Panc1 (cell line): ENCODE data around the gene UNC13B. TPM values are rescaled to one million over a fixed set of nuclear protein-coding genes. Genes with fewer than 3 reads are reported as not detected.

Source experiments
- ATAC-seq: fragments of 200-7000 bp; cut with Tn5 transposase; 2 replicates; pipeline ENCODE4 v1.9.1; 2020; ENCODE audit warnings: mild to moderate bottlenecking, moderate library complexity
- BruUV-seq: library from RNA; stranded (reverse); fragments of 400-500 nt; replicated peaks from 2 replicates; lab custom pipeline; 2021; lab: Mats Ljungman, UMichigan
- CTCF ChIA-PET: fragments of 300-600 bp; sonication (Branson Sonifier 250); formaldehyde crosslinking; loops from one replicate; lab custom pipeline; 2022; ENCODE audit warnings: antibody characterized with exemption; lab: Charles Lee
- POLR2A ChIA-PET: fragments of 300-600 bp; sonication (Branson Sonifier 250); formaldehyde crosslinking; loops from one replicate; lab custom pipeline; 2022; ENCODE audit warnings: antibody characterized with exemption; lab: Charles Lee
- DNase-seq: peaks from one replicate; pipeline ENCODE4 v3.0.0-alpha.2; 2010; ENCODE audit warnings: low read depth, low spot score
- H3K27ac ChIP-seq: 2 replicates; pipeline ENCODE4 v1.5.1; 2011; ENCODE audit warnings: mild to moderate bottlenecking, low read length, inconsistent platforms
- H3K27me3 ChIP-seq: fragments of 200-500 bp; sonication (Bioruptor generic); 2 replicates; pipeline ENCODE4 v1.6.0; 2014; ENCODE audit warnings: low read length, inconsistent platforms; ENCODE audit not compliant: control insufficient read depth, insufficient read depth
- H3K36me3 ChIP-seq: fragments of 200-500 bp; sonication (Bioruptor generic); 2 replicates; pipeline ENCODE4 v1.5.1; 2014; ENCODE audit warnings: inconsistent platforms, mild to moderate bottlenecking, low read length, moderate library complexity; ENCODE audit not compliant: control insufficient read depth, insufficient read depth
- H3K4me1 ChIP-seq: 2 replicates; pipeline ENCODE4 v1.5.1; 2011; ENCODE audit warnings: inconsistent platforms, mild to moderate bottlenecking, low read length, moderate library complexity; ENCODE audit not compliant: control insufficient read depth, insufficient read depth
- H3K4me3 ChIP-seq, 2 experiments: 2 replicates each; pipeline ENCODE4 v1.5.1; 2011 to 2012; ENCODE audit warnings: low read depth in 2 of 2, low read length in 2 of 2, mild to moderate bottlenecking in 2 of 2, inconsistent platforms in 1 of 2, moderate library complexity in 1 of 2
- H3K9me3 ChIP-seq: fragments of 200-500 bp; sonication (Bioruptor generic); 2 replicates; pipeline ENCODE4 v1.5.1; 2014; ENCODE audit warnings: low read depth, mild to moderate bottlenecking, inconsistent platforms, low read length, moderate library complexity; ENCODE audit not compliant: control insufficient read depth, insufficient read depth
- POLR2AphosphoS5 ChIP-seq: IDR thresholded peaks from 2 replicates; pipeline ENCODE4 v1.6.1; 2012; ENCODE audit warnings: mild to moderate bottlenecking, low read depth, low read length, moderate library complexity
- SIN3A ChIP-seq: IDR thresholded peaks from 2 replicates; pipeline ENCODE4 v1.6.1; 2012; ENCODE audit warnings: low read depth, mild to moderate bottlenecking, low read length, moderate library complexity, borderline replicate concordance; ENCODE audit not compliant: insufficient read depth
- TCF7L2 ChIP-seq: IDR thresholded peaks from 2 replicates; pipeline ENCODE4 v1.6.1; 2011; ENCODE audit warnings: mild to moderate bottlenecking, low read depth, low read length, inconsistent platforms
- in situ Hi-C: cut with HindIII; loops from 2 replicates; pipeline ENCODE4 v1.10.0; 2016; ENCODE audit warnings: low sequenced_read_pairs, low pct_unique_long_range_greater_than_20kb
- intact Hi-C: fragments of 100-400 bp; cut with micrococcal nuclease; formaldehyde crosslinking; loops from one replicate; pipeline ENCODE4 v1.10.0; 2022; ENCODE audit not compliant: unreplicated experiment
- total RNA-seq: library from RNA; stranded (reverse); gene quantifications from one replicate; pipeline ENCODE4 v1.2.1, GENCODE V29; 2021; ENCODE audit not compliant: unreplicated experiment
- TF ChIP-seq, protein P1 (sequence below): fragments of 450-650 bp; IDR thresholded peaks from 2 replicates; pipeline ENCODE4 v1.5.1; 2017; ENCODE audit warnings: mild to moderate bottlenecking
- TF ChIP-seq, protein P2 (sequence below), 2 experiments: IDR thresholded peaks; 2 replicates each; pipeline ENCODE4 v1.6.1; 2011 to 2012; ENCODE audit warnings: low read depth in 2 of 2, control low read depth in 1 of 2, low read length in 1 of 2, mild to moderate bottlenecking in 1 of 2, moderate library complexity in 1 of 2; ENCODE audit not compliant: insufficient read depth in 1 of 2

Gene UNC13B
- total RNA-seq, 1 experiment from 2014 or later = 35.2 TPM

DNA sequence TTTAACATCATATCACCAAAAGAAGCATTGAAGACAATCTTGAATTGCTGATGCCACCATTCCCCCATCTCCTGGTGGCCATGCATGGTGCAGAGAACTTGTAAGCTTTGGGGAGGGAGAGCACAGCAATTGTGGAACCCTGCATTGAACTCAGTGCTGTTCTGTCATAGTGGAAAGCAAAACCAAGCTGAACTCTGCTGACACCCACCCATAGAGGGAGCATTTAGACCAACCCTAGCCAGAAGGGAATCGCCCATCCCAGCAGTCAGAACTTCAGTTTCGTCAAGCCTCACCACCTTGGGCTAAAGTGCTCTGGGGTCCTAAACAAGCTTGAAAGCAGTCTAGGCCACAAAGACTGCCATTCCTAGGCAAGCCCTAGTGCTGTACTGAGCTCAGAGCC lies 290.7 kb downstream of the UNC13B start:
- Histone ChIP-seq H3K36me3 (no peaks in the 10 kb centered on the region), H3K27me3 (peaks cover 13% of the 10 kb centered on the region), H3K9me3 (no peaks in the 10 kb centered on the region), H3K27ac (no peak overlapping the region), H3K4me3 (no peak overlapping the region), H3K4me1 (no peaks in the 10 kb centered on the region)
- intact Hi-C loops = no loop called here
- in situ Hi-C loops = no loop called here
- ChIA-PET POLR2A (interaction anchor here (0.7 kb wide), 1 partner anchor 117 kb away, joined by 3 read pairs; no protein-coding TSS in a partner anchor), CTCF (interaction anchor here (0.6 kb wide), 1 partner anchor 66 kb away, joined by 3 read pairs; no protein-coding TSS in a partner anchor)
- DNase-seq (no peak), ATAC-seq (peak; percentile 70)
- BruUV-seq = no TSS peak
- TF ChIP-seq, protein P1, sequence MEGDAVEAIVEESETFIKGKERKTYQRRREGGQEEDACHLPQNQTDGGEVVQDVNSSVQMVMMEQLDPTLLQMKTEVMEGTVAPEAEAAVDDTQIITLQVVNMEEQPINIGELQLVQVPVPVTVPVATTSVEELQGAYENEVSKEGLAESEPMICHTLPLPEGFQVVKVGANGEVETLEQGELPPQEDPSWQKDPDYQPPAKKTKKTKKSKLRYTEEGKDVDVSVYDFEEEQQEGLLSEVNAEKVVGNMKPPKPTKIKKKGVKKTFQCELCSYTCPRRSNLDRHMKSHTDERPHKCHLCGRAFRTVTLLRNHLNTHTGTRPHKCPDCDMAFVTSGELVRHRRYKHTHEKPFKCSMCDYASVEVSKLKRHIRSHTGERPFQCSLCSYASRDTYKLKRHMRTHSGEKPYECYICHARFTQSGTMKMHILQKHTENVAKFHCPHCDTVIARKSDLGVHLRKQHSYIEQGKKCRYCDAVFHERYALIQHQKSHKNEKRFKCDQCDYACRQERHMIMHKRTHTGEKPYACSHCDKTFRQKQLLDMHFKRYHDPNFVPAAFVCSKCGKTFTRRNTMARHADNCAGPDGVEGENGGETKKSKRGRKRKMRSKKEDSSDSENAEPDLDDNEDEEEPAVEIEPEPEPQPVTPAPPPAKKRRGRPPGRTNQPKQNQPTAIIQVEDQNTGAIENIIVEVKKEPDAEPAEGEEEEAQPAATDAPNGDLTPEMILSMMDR = peak; percentile 27
- TF ChIP-seq POLR2AphosphoS5 = no peak

DNA sequence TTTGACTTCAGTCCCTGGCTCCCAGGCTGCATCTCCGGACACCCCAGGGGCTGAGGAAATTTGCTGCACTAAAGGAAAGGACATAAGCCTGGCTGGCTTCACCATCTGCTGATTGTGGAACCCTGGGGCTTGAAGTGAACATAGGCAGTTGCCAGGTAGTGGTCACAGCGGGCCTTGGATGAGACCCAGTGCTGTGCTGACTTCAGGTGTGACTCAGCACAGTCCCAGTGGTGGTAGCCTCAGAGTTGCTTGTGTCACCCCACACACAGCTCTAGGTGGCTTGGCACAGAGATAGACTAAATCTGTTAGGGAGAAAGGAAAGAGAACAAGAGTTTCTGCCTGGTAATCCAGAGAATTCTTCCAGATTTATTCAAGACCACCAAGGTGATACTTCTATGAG lies 292.0 kb downstream of the UNC13B start:
- ATAC-seq = no peak
- H3K9me3 ChIP-seq = no peaks in the 10 kb centered on the region
- intact Hi-C loops (no loop called here), in situ Hi-C loops (no loop called here)
- no peak overlapping the region for H3K4me3 ChIP-seq
- TF ChIP-seq, protein P1 = no peak
- TF ChIP-seq, protein P2, sequence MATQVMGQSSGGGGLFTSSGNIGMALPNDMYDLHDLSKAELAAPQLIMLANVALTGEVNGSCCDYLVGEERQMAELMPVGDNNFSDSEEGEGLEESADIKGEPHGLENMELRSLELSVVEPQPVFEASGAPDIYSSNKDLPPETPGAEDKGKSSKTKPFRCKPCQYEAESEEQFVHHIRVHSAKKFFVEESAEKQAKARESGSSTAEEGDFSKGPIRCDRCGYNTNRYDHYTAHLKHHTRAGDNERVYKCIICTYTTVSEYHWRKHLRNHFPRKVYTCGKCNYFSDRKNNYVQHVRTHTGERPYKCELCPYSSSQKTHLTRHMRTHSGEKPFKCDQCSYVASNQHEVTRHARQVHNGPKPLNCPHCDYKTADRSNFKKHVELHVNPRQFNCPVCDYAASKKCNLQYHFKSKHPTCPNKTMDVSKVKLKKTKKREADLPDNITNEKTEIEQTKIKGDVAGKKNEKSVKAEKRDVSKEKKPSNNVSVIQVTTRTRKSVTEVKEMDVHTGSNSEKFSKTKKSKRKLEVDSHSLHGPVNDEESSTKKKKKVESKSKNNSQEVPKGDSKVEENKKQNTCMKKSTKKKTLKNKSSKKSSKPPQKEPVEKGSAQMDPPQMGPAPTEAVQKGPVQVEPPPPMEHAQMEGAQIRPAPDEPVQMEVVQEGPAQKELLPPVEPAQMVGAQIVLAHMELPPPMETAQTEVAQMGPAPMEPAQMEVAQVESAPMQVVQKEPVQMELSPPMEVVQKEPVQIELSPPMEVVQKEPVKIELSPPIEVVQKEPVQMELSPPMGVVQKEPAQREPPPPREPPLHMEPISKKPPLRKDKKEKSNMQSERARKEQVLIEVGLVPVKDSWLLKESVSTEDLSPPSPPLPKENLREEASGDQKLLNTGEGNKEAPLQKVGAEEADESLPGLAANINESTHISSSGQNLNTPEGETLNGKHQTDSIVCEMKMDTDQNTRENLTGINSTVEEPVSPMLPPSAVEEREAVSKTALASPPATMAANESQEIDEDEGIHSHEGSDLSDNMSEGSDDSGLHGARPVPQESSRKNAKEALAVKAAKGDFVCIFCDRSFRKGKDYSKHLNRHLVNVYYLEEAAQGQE (IDR thresholded peaks at IDR 0.05; ENCODE audit: insufficient read depth in 1 of 2, low read depth in 2 of 2, low read length in 1 of 2) = no peak
- TF ChIP-seq TCF7L2 (no peak), POLR2AphosphoS5 (no peak), SIN3A (no peak)
- POLR2A ChIA-PET = no interaction called here
- no peak overlapping the region for H3K27ac ChIP-seq
- H3K36me3 ChIP-seq = no peaks in the 10 kb centered on the region
- no TSS peak for BruUV-seq
- DNase-seq = no peak
- peaks cover 11% of the 10 kb centered on the region; the same call in 1 of the 2 replicates for H3K27me3 ChIP-seq
- no peaks in the 10 kb centered on the region for H3K4me1 ChIP-seq
- CTCF ChIA-PET = no interaction called here

Other genes with a start within 250 kb of the UNC13B start
- gene PHF24, start 203.7 kb upstream of the UNC13B start, total RNA-seq = 0.08 TPM
- 9.7 TPM for gene DNAJB5, start 172.3 kb upstream of the UNC13B start, total RNA-seq
- 472 TPM for gene VCP, start 89.4 kb upstream of the UNC13B start, total RNA-seq
- gene FANCG, start 82.1 kb upstream of the UNC13B start, total RNA-seq = 73.8 TPM
- 58.7 TPM for gene PIGO, start 65.4 kb upstream of the UNC13B start, total RNA-seq
- gene STOML2, start 58.9 kb upstream of the UNC13B start, total RNA-seq = 264 TPM
- 23.6 TPM for gene ATOSB, start 46.1 kb upstream of the UNC13B start, total RNA-seq